DOHH2 (cell line): Measurements from ENCODE around the gene CD74.

Experiments
- H3F3A ChIP-seq: fragments of 200-600 bp; sonication (generic), shearing (Covaris generic); 2 replicates; pipeline ENCODE4 v1.6.0; 2016; ENCODE audit warnings: antibody characterized with exemption, mild to moderate bottlenecking; ENCODE audit not compliant: control insufficient read depth, insufficient read depth
- H3K27ac ChIP-seq: fragments of 200-600 bp; sonication (generic); 2 replicates; pipeline ENCODE4 v1.5.1; 2014; ENCODE audit warnings: low read depth, mild to moderate bottlenecking, low read length, moderate library complexity
- H3K27me3 ChIP-seq: fragments of 200-600 bp; sonication (generic); 2 replicates; pipeline ENCODE4 v1.6.1; 2014; ENCODE audit warnings: mild to moderate bottlenecking, low read length, mixed read lengths; ENCODE audit not compliant: control insufficient read depth
- H3K36me3 ChIP-seq: fragments of 200-600 bp; sonication (generic); 2 replicates; pipeline ENCODE4 v1.6.1; 2014; ENCODE audit warnings: mild to moderate bottlenecking, low read length, moderate library complexity, mixed read lengths; ENCODE audit not compliant: control insufficient read depth
- H3K4me1 ChIP-seq: fragments of 200-600 bp; sonication (generic); 2 replicates; pipeline ENCODE4 v1.6.1; 2014; ENCODE audit warnings: mild to moderate bottlenecking, low read length, mixed read lengths; ENCODE audit not compliant: control insufficient read depth
- H3K4me2 ChIP-seq: fragments of 200-600 bp; sonication (generic); 2 replicates; pipeline ENCODE4 v1.6.0; 2014; ENCODE audit warnings: mild to moderate bottlenecking, low read length, moderate library complexity
- H3K4me3 ChIP-seq: fragments of 200-600 bp; sonication (generic); 2 replicates; pipeline ENCODE4 v1.5.1; 2014; ENCODE audit warnings: mild to moderate bottlenecking, low read length, mixed read lengths
- H3K79me2 ChIP-seq: fragments of 200-600 bp; sonication (generic); 2 replicates; pipeline ENCODE4 v1.6.1; 2014; ENCODE audit warnings: mild to moderate bottlenecking, low read length, mixed read lengths; ENCODE audit not compliant: control insufficient read depth
- H3K9me2 ChIP-seq: fragments of 200-600 bp; sonication (generic); replicated peaks from 2 replicates; pipeline ENCODE4 v1.6.1; 2014; ENCODE audit warnings: mild to moderate bottlenecking, low read length, mixed read lengths; ENCODE audit not compliant: control insufficient read depth
- H3K9me3 ChIP-seq: fragments of 200-600 bp; sonication (generic); 2 replicates; pipeline ENCODE4 v1.6.1; 2014; ENCODE audit warnings: antibody characterized with exemption, low read length, mixed read lengths; ENCODE audit not compliant: control insufficient read depth, insufficient read depth
- H4K20me1 ChIP-seq: fragments of 200-600 bp; sonication (generic); 2 replicates; pipeline ENCODE4 v1.6.0; 2014; ENCODE audit warnings: low read depth, mild to moderate bottlenecking, antibody characterized with exemption, low read length, moderate library complexity; ENCODE audit not compliant: control insufficient read depth, insufficient read depth
- EZH2phosphoT487 ChIP-seq: fragments of 200-600 bp; sonication (generic); IDR thresholded peaks from 2 replicates; pipeline ENCODE4 v1.6.1; 2017; ENCODE audit warnings: borderline replicate concordance, mild to moderate bottlenecking, antibody characterized with exemption, low read length, moderate library complexity, mixed read lengths
- TF ChIP-seq, protein P1 (sequence below): fragments of 200-600 bp; sonication (generic); IDR thresholded peaks from one replicate; pipeline ENCODE4 v1.5.1; 2014; ENCODE audit warnings: antibody characterized with exemption, mild to moderate bottlenecking, low read depth, low read length; ENCODE audit not compliant: poor library complexity, severe bottlenecking

Gene CD74

DNA sequence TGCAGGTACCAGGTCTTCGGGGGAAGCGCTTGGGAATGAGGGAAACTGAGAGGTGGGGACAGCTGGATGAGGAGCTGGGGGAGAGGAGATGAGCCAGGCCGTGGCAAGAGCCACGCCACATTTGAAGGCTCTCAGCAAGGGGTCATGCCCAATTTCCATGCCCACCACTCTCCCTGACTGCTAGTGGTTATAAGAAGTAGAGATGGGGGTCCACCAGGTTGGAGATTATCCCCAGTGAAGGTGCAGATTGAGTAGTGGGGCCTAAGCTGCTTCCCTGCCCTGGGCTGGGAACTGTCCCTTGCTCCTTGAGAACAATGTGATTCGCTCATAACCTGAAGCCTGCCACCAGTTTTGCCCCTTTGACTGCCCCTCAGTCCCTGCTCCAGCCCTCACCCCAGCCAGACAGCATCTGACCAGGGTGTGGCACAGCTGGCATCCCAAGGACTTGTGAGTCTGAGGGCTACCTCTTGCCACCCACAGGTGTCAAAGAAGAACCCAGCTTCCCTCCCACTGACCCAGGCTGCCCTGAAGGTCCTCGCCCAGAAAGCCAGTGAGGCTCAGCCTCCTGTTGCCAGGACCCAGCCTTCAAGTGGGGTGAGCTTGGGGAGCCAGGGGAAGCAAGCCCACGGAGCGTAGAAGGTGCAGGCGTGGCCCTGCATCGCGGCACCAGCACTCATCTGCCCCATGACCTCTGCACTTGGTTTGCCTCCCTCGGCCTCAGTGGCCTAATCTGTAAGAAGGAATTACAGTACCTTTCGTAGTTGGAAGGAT lies 21.5 kb downstream of the CD74 start:
- Histone ChIP-seq H3K9me2 (no peaks in the 10 kb centered on the region), H4K20me1 (0 out of 2 replicates have a peak, but pooled peaks cover 3% of the 10 kb centered on the region), H3K9me3 (no peaks in the 10 kb centered on the region), H3K79me2 (no peaks in the 10 kb centered on the region), H3K4me3 (no peak overlapping the region), H3K27ac (no peak overlapping the region), H3K4me2 (no peak overlapping the region), H3F3A (no peaks in the 10 kb centered on the region), H3K4me1 (no peaks in the 10 kb centered on the region), H3K27me3 (no peaks in the 10 kb centered on the region), H3K36me3 (peaks cover 96% of the 10 kb centered on the region)
- TF ChIP-seq, protein P1, sequence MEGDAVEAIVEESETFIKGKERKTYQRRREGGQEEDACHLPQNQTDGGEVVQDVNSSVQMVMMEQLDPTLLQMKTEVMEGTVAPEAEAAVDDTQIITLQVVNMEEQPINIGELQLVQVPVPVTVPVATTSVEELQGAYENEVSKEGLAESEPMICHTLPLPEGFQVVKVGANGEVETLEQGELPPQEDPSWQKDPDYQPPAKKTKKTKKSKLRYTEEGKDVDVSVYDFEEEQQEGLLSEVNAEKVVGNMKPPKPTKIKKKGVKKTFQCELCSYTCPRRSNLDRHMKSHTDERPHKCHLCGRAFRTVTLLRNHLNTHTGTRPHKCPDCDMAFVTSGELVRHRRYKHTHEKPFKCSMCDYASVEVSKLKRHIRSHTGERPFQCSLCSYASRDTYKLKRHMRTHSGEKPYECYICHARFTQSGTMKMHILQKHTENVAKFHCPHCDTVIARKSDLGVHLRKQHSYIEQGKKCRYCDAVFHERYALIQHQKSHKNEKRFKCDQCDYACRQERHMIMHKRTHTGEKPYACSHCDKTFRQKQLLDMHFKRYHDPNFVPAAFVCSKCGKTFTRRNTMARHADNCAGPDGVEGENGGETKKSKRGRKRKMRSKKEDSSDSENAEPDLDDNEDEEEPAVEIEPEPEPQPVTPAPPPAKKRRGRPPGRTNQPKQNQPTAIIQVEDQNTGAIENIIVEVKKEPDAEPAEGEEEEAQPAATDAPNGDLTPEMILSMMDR = no peak
- no peak for TF ChIP-seq EZH2phosphoT487

GRCh38 chr5:150389531-150390266 lies 23.0 kb downstream of the CD74 start:
- TF ChIP-seq, protein P1 = no peak
- no peak for TF ChIP-seq EZH2phosphoT487
- Histone ChIP-seq H3K27ac (no peak overlapping the region), H3K4me2 (no peak overlapping the region), H3F3A (no peaks in the 10 kb centered on the region), H3K4me1 (no peaks in the 10 kb centered on the region), H3K9me2 (no peaks in the 10 kb centered on the region), H4K20me1 (0 out of 2 replicates have a peak, but pooled peaks cover 3% of the 10 kb centered on the region), H3K79me2 (no peaks in the 10 kb centered on the region), H3K4me3 (no peak overlapping the region), H3K9me3 (no peaks in the 10 kb centered on the region), H3K36me3 (peaks cover 96% of the 10 kb centered on the region), H3K27me3 (no peaks in the 10 kb centered on the region)

DNA sequence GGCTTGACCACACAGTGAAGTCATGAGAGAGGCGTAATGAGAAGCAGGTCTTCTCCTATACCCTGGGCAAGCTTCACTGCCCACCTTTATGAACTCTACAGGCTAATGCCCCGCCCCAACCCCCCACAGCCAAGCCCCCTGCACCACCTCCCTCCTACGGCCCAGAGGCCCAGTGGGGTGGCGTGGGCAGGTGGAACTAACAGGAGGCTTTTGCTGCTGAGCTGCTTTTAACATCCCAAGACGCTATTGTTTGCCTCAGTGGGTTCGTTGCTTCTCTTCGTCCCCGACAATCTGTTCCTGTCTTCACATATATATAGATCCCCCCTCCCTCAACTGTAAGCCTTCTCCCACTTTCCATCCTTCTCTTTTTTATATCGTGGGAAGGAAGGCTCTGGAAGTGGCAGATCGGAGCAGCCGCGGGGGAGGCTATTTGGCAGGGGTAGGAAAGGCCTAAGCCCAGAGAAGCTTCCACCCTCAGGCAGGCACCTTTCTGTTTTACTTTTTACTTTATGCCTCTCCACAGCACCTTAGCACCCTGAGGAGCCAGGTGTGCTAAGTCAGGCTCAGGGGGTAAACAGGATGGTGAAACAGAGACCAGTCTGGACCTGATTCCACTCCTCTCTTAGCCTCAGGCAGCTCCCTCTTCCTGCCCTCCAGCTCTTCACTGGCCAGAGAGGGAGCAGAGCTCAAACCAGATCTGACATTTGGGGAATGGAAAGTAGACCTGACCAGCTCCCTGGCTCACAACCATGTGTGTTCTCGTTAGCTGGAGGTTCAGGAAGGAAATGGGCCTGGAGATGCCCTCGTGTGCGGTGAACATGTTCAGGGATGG lies 26.5 kb downstream of the CD74 start:
- H3K4me1 ChIP-seq = no peaks in the 10 kb centered on the region
- H3K36me3 ChIP-seq = peaks cover 98% of the 10 kb centered on the region
- H3K4me3 ChIP-seq = no peak overlapping the region
- H3K9me3 ChIP-seq = no peaks in the 10 kb centered on the region
- H4K20me1 ChIP-seq = 0 out of 2 replicates have a peak, but pooled peaks cover 2% of the 10 kb centered on the region
- no peak overlapping the region for H3K27ac ChIP-seq
- no peaks in the 10 kb centered on the region for H3K9me2 ChIP-seq
- no peaks in the 10 kb centered on the region for H3F3A ChIP-seq
- TF ChIP-seq, protein P1 = no peak
- no peak for TF ChIP-seq EZH2phosphoT487
- H3K27me3 ChIP-seq = no peaks in the 10 kb centered on the region
- H3K4me2 ChIP-seq = no peak overlapping the region
- no peaks in the 10 kb centered on the region for H3K79me2 ChIP-seq
